Measurements from ENCODE around the gene CHST13.

The CHST13 gene

GRCh38 chr3:126488886-126489569 lies 34.9 kb upstream of the CHST13 start:
- no peak for DNase-seq

GRCh38 chr3:126490619-126491018 lies 33.3 kb upstream of the CHST13 start:
- DNase-seq, result no peak

GRCh38 chr3:126491221-126492013 lies 32.5 kb upstream of the CHST13 start:
- DNase-seq, result no peak

GRCh38 chr3:126493051-126493450 lies 30.9 kb upstream of the CHST13 start:
- DNase-seq, result no peak

GRCh38 chr3:126493739-126494138 lies 30.2 kb upstream of the CHST13 start:
- no peak for DNase-seq

GRCh38 chr3:126494204-126494969 lies 29.6 kb upstream of the CHST13 start:
- no peak for DNase-seq

- DNase-seq, result no peak
These were observed 29.1 kb upstream of the CHST13 start for GRCh38 chr3:126494970-126495230.

- DNase-seq, result no peak
These were observed 28.2 kb upstream of the CHST13 start for GRCh38 chr3:126495786-126496185.

GRCh38 chr3:126496894-126497850 lies 26.8 kb upstream of the CHST13 start:
- no peak for DNase-seq

GRCh38 chr3:126497956-126498355 lies 26.0 kb upstream of the CHST13 start:
- no peak for DNase-seq

- DNase-seq, result no peak
These were observed 25.5 kb upstream of the CHST13 start for GRCh38 chr3:126498461-126498860.

GRCh38 chr3:126498929-126499328 lies 25.0 kb upstream of the CHST13 start:
- no peak for DNase-seq

- no peak for DNase-seq
These were observed 24.6 kb upstream of the CHST13 start for GRCh38 chr3:126499401-126499800.

- no peak for DNase-seq
These were observed 23.9 kb upstream of the CHST13 start for GRCh38 chr3:126500016-126500415.

- DNase-seq, result no peak
These were observed 22.9 kb upstream of the CHST13 start for GRCh38 chr3:126501054-126501453.

- no peak for DNase-seq
These were observed 22.2 kb upstream of the CHST13 start for GRCh38 chr3:126501736-126502135.

GRCh38 chr3:126502656-126503055 lies 21.3 kb upstream of the CHST13 start:
- no peak for DNase-seq

GRCh38 chr3:126503701-126504100 lies 20.3 kb upstream of the CHST13 start:
- DNase-seq, result no peak

GRCh38 chr3:126507886-126508285 lies 16.1 kb upstream of the CHST13 start:
- no peak for DNase-seq

GRCh38 chr3:126508564-126508964 lies 15.4 kb upstream of the CHST13 start:
- DNase-seq, result no peak

- DNase-seq, result no peak
These were observed 14.2 kb upstream of the CHST13 start for GRCh38 chr3:126509597-126510307.

GRCh38 chr3:126510308-126510910 lies 13.5 kb upstream of the CHST13 start:
- no peak for DNase-seq
